HepG2 (cell line): Measurements from ENCODE around the gene FBH1. TPM values are rescaled to one million over a fixed set of nuclear protein-coding genes. Genes with fewer than 3 reads are reported as not detected.

Experiments
- DRAP1 ChIP-seq: IDR thresholded peaks from 2 replicates; pipeline ENCODE4 v1.6.1; 2016; ENCODE audit warnings: missing genetic modification reagents, missing compliant biosample characterization
- FUBP1 ChIP-seq: sonication (generic); formaldehyde crosslinking; IDR thresholded peaks from 2 replicates; pipeline ENCODE4 v1.5.1; 2020; ENCODE audit warnings: missing genetic modification reagents, mild to moderate bottlenecking, borderline replicate concordance
- GATA4 ChIP-seq: sonication (generic); IDR thresholded peaks from 2 replicates; pipeline ENCODE4 v1.6.1; 2016; ENCODE audit warnings: antibody characterized with exemption, low read depth, borderline replicate concordance
- HNF4A ChIP-seq: sonication (generic); formaldehyde crosslinking; IDR thresholded peaks from 2 replicates; pipeline ENCODE4 v1.4.0; 2020; ENCODE audit warnings: missing genetic modification reagents
- IKZF5 ChIP-seq: IDR thresholded peaks from 2 replicates; pipeline ENCODE4 v1.6.1; 2018; ENCODE audit warnings: missing genetic modification reagents, mild to moderate bottlenecking, missing compliant biosample characterization
- NFE2 ChIP-seq: sonication (generic); formaldehyde crosslinking; IDR thresholded peaks from 2 replicates; pipeline ENCODE4 v1.4.0; 2020; ENCODE audit warnings: missing genetic modification reagents
- POGZ ChIP-seq: sonication (generic); formaldehyde crosslinking; IDR thresholded peaks from 2 replicates; pipeline ENCODE4 v1.4.0; 2020; ENCODE audit warnings: mild to moderate bottlenecking, missing genetic modification reagents
- PREB ChIP-seq: sonication (generic); formaldehyde crosslinking; IDR thresholded peaks from 2 replicates; pipeline ENCODE4 v1.4.0; 2020; ENCODE audit warnings: missing genetic modification reagents
- RAD21 ChIP-seq: fragments of 450-650 bp; formaldehyde crosslinking; IDR thresholded peaks from 2 replicates; pipeline ENCODE4 v1.5.0; 2020; ENCODE audit warnings: mild to moderate bottlenecking
- RXRA ChIP-seq: sonication (generic); formaldehyde crosslinking; IDR thresholded peaks from 2 replicates; pipeline ENCODE4 v1.5.1; 2020; ENCODE audit warnings: missing genetic modification reagents
- SRSF1 ChIP-seq: fragments of 200-400 bp; formaldehyde crosslinking; optimal IDR thresholded peaks from 2 replicates; pipeline ENCODE3; 2017; ENCODE audit warnings: mild to moderate bottlenecking, low read depth, low read length, moderate library complexity
- TBX2 ChIP-seq: sonication (generic); formaldehyde crosslinking; IDR thresholded peaks from 2 replicates; pipeline ENCODE4 v1.5.0; 2020; ENCODE audit warnings: missing genetic modification reagents, mild to moderate bottlenecking, borderline replicate concordance
- THAP7 ChIP-seq: sonication (generic); formaldehyde crosslinking; IDR thresholded peaks from 2 replicates; pipeline ENCODE4 v1.8.1; 2023; ENCODE audit warnings: mild to moderate bottlenecking, missing genetic modification reagents
- TIGD3 ChIP-seq: sonication (generic); formaldehyde crosslinking; IDR thresholded peaks from 2 replicates; pipeline ENCODE4 v1.5.1; 2020; ENCODE audit warnings: mild to moderate bottlenecking, missing genetic modification reagents, borderline replicate concordance
- YEATS4 ChIP-seq: sonication (generic); formaldehyde crosslinking; IDR thresholded peaks from 2 replicates; pipeline ENCODE4 v1.4.0; 2020; ENCODE audit warnings: missing genetic modification reagents, borderline replicate concordance
- ZNF263 ChIP-seq: sonication (generic); formaldehyde crosslinking; IDR thresholded peaks from 2 replicates; pipeline ENCODE4 v1.4.0; 2020; ENCODE audit warnings: missing genetic modification reagents
- ZNF468 ChIP-seq: sonication (generic); formaldehyde crosslinking; IDR thresholded peaks from 2 replicates; pipeline ENCODE4 v1.8.0; 2022; ENCODE audit warnings: mild to moderate bottlenecking, moderate library complexity, missing genetic modification reagents
- ZNF614 ChIP-seq: IDR thresholded peaks from 2 replicates; pipeline ENCODE4 v1.6.1; 2018; ENCODE audit warnings: missing biosample characterization, missing genetic modification reagents, inconsistent platforms, borderline replicate concordance
- ZNF713 ChIP-seq: sonication (generic); formaldehyde crosslinking; IDR thresholded peaks from 2 replicates; pipeline ENCODE4 v1.4.0; 2020; ENCODE audit warnings: mild to moderate bottlenecking, missing genetic modification reagents
- ZNF777 ChIP-seq: sonication (generic); formaldehyde crosslinking; IDR thresholded peaks from 2 replicates; pipeline ENCODE4 v1.4.0; 2020; ENCODE audit warnings: missing genetic modification reagents
- ZNF781 ChIP-seq: sonication (generic); formaldehyde crosslinking; IDR thresholded peaks from 2 replicates; pipeline ENCODE4 v1.5.1; 2020; ENCODE audit warnings: borderline replicate concordance, mild to moderate bottlenecking, missing genetic modification reagents; ENCODE audit errors: not compliant biosample characterization
- ZNF850 ChIP-seq: sonication (generic); formaldehyde crosslinking; conservative IDR thresholded peaks from 2 replicates; pipeline ENCODE4 v1.9.0; 2021; ENCODE audit warnings: mild to moderate bottlenecking, missing genetic modification reagents
- polyA plus RNA-seq, 8 experiments: library from polyadenylated mRNA; depleted of rRNA in 3 of 8; stranded (reverse) in 7 of 8; unstranded in 1 of 8; fragments of >200 nt; fragmentation: Illumina TruSeq in 4 of 8; extraction: Trizol in 4 of 8; gene quantifications; 2 replicates each; pipeline versions ENCODE4 v1.2.1 to v1.2.3, GENCODE V29; 2011 to 2016; ENCODE audit warnings: low read depth in 4 of 8, missing spikeins in 1 of 8, mixed read lengths in 1 of 8; ENCODE audit not compliant: insufficient read depth in 1 of 8
- total RNA-seq, 5 experiments: library from RNA; depleted of rRNA; stranded (reverse); fragments of >200 nt; fragmentation: Illumina TruSeq; extraction: Trizol; gene quantifications; 2 replicates each; pipeline ENCODE4 v1.2.3, GENCODE V29; 2016; ENCODE audit warnings: low read depth in 1 of 5

FBH1 gene
- total and polyA plus RNA-seq, 2 of the 13 experiments (the other 11 are each of a cell fraction or from before 2014, with no cell fraction given) = 48.8 to 60.3 TPM

- TF ChIP-seq TBX2 (CRISPR knock-in tag) = peak; percentile 21; the same call in 1 of the 2 replicates
- TF ChIP-seq POGZ (CRISPR knock-in tag) = no peak
- TF ChIP-seq PREB (CRISPR knock-in tag) = no peak
- no peak for TF ChIP-seq NFE2 (CRISPR knock-in tag)
- TF ChIP-seq ZNF468 = peak; percentile 35; the same call in 1 of the 2 replicates
- no peak for TF ChIP-seq SRSF1
- TF ChIP-seq IKZF5 (CRISPR knock-in tag) = 0 out of 2 replicates have a peak, but pooled peaks have one; percentile 13
- 0 out of 2 replicates have a peak, but pooled peaks have one; percentile 46 for TF ChIP-seq ZNF614 (CRISPR knock-in tag)
- 0 out of 2 replicates have a peak, but pooled peaks have one; percentile 23 for TF ChIP-seq RAD21 (CRISPR knock-in tag)
- 0 out of 2 replicates have a peak, but pooled peaks have one; percentile 52 for TF ChIP-seq YEATS4 (CRISPR knock-in tag)
- no peak for TF ChIP-seq HNF4A (CRISPR knock-in tag)
- peak; percentile 56; the same call in 1 of the 2 replicates for TF ChIP-seq THAP7 (CRISPR knock-in tag)
- TF ChIP-seq ZNF777 = peak; percentile 92
- TF ChIP-seq ZNF850 = no peak
- 0 out of 2 replicates have a peak, but pooled peaks have one; percentile 26 for TF ChIP-seq TIGD3
- no peak for TF ChIP-seq DRAP1 (CRISPR knock-in tag)
- TF ChIP-seq ZNF713 = no peak
- peak; percentile 17; the same call in 1 of the 2 replicates for TF ChIP-seq RXRA (CRISPR knock-in tag)
- TF ChIP-seq FUBP1 = no peak
- TF ChIP-seq GATA4 = no peak
- TF ChIP-seq ZNF781 (CRISPR knock-in tag) = no peak
- TF ChIP-seq ZNF263 (CRISPR knock-in tag) = no peak; the same call in 1 of the 2 replicates
Observed at GRCh38 chr10:5840314-5841307, 49.4 kb upstream of the FBH1 start (continued).
